Activated CD8-positive, alpha-beta memory T cell treated with anti-CD3 and anti-CD28 coated beads, Interleukin-2, amount 50 U/mL, for 48 hours (primary cell): ENCODE measurements around the gene MAU2.

ENCODE experiments used
- DNase-seq: peaks from one replicate; pipeline ENCODE4 v3.0.0-alpha.2; 2020

The MAU2 gene

GRCh38 chr19:19320361-19321140, at the start of gene MAU2, which contains the start of gene SUGP1:
Gene MAU2 (plus strand): TSS chr19:19320829. CDS start chr19:19320860, 31 bp downstream.
Gene SUGP1 (minus strand): TSS chr19:19320509. CDS start chr19:19320496, 13 bp downstream.
- DNase-seq: peak; percentile 93

GRCh38 chr19:19271828-19272599, 48.6 kb upstream of the MAU2 start:
- DNase-seq: no peak

GRCh38 chr19:19274146-19274545, 46.5 kb upstream of the MAU2 start:
- no peak for DNase-seq

- DNase-seq: no peak
Observed at GRCh38 chr19:19274716-19275565, 45.7 kb upstream of the MAU2 start.

GRCh38 chr19:19276386-19276785, 44.2 kb upstream of the MAU2 start:
- DNase-seq: no peak

DNA sequence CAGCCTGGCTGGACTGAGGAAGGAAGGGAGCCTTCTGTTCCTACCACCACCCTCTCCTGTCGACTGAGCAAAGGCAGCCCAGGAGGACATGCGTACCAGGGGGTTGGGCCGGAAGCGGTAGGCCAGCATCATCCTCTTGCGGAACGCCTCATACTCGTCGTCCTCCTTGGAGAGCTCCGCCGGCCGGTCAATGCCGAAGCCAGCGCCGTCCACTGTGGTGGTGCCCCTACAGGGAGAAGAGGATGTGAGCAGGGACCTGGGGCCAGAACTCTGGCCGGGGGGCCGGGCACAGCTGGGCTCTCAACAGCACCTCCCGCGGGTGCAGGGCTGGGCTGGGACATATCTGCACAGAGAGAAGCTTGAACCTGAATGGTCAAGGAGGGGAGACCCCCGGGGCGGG, 43.8 kb upstream of the MAU2 start:
- no peak for DNase-seq

DNA sequence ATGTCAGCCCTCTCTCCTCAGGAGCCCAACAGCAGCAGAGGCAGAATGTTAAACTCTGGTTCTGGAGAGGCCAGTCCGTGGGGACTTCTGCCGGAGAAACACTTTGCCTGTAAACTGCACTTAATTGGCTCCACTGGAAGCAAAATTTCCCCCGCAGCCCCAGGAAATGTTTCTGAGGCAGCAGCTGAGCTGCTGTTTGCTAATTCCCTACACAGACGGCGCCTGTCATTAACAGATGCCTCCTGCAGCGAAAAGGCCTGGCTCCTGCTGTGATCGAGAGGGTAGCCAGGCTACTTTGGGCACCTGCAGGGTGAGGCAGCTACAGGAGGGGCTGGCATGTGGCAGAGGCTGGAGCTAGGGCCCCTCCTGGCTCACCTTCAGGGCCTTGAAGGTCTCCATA, 42.3 kb upstream of the MAU2 start:
- DNase-seq: no peak

- no peak for DNase-seq
Observed at GRCh38 chr19:19279062-19279612, 41.5 kb upstream of the MAU2 start.

GRCh38 chr19:19279853-19280252, 40.8 kb upstream of the MAU2 start:
- no peak for DNase-seq

DNA sequence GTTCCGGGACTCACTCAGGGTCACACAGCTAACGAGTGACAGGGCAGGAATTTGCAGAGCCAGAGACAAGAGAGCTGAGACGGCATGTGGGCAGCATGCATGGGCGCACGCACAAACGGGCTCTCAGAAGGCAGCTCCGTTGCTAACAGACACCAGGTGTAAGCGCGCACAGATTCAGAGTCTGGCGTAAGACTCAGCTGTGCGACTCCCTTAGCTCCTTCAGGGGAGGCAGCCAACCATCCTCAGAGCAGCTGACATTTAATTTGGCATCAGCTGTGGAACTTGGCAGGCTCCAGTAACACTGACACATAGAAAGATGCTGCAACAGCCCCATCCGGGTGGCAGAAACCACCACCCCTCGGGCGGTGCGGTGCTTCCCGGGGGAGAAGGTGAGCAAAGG, 40.1 kb upstream of the MAU2 start:
- DNase-seq: no peak

DNA sequence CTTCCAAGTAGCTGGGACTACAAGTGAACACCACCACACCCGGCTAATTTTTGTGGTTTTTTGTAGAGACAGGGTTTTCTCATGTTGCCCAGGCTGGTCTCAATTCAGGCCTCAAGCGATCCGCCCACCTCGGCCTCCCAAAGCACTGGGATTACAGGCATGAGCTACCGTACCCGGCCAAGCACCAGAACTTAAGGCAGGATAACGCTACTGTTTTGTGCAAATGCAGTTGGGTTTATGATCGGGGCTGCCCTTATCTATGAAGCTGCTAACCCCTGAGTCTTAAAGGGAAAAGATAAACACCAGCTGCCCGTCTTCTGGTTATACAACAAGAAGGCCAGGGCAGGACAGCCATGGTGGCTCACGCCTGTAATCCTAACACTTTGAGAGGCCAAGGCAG, 34.9 kb upstream of the MAU2 start:
- DNase-seq: no peak

DNA sequence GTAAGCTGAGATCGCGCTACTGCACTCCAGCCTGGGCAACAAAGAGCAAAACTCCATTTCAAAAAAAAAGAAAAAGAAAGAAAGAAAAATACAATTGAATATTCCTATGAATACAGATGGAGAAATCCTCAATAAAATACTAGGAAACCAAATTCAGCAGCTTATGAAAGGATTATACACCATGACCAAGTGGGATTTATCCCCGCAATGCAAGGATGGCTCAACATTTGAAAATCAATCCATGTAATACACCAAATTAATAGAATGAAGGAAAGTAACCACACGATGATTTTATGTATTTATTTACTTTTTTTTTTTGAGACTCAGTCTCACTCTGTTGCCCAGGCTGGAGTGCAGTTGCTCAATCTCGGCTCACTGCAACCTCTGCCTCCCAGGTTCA, 28.0 kb upstream of the MAU2 start:
- no peak for DNase-seq

GRCh38 chr19:19294914-19295313, 25.7 kb upstream of the MAU2 start:
- no peak for DNase-seq

- DNase-seq: no peak
Observed at GRCh38 chr19:19296953-19297689, 23.5 kb upstream of the MAU2 start.

DNA sequence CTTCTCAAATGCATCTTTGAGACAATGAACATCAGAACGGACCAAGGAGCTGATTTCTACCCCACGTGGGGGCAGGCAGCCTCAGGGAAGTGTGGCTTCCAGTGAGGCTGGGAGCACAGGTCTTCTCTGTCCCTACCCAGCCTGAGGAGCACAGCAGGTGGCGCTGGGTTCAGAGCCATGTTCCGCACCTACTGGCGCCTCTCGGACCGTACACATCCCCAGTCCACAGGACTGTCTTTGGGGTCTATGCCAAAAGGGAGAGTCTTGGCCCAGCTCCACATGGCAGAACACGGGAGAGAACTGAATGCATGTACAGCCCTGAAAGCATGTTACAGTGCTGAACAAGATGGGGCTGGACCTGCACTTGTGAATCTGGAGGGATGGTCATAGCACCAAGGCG, 22.9 kb upstream of the MAU2 start:
- no peak for DNase-seq

DNA sequence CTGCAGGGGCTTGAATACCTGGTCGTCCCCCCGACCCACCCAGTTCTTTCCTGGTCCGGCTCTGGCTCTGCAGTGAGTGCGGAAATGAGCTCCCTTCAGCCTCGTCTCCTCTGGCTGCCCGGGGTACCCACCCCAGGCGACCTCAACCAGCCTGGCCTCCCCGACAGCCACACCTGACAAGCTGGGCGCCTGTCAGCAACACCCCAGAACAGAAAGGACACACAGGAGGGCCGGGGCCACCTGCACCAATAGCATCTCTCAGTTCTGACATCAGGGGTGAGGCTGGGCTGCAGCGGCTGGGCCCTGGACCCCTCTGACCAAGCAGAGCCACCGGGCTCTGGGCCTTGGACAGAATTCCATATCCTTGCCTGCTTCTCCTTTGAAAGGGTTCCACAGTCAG, 20.0 kb upstream of the MAU2 start:
- DNase-seq: no peak

- DNase-seq: no peak
Observed at GRCh38 chr19:19303411-19303810, 17.2 kb upstream of the MAU2 start.

DNA sequence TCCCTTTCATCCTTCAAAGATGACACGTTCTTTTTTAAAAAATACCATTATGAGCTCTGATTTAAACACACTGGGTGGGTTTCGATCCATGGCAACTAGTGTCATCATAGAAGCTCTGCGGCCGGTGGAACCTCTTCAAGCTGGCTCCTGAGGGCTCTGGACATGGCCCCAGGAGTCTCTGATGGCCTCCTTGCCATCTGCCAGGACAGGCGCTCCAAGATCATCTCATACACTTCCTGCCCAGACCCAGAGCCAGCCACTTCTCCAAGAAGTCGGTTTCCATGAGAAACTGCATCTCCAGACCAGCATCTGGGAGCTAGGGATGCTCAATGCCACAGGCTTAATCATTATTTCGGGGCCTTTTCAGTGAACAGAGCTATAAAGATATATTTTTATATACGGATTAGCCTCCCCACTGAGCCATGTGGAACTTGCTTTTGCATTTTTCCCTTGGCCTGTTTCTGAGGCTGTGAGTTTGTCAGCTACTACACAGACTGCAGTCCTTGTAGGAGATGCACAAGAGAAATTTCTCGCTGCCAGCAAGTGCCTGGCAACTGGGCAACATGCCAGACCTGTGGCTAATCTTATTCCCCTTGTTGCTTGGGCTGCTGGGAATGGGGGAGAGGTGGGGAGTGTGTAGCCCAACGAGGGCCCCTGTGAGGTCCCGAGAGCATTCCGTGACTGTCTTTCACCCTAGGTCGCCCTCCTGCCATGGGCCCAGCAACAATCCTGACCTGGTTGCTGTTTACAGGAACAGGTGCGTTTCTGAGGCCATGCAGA, 16.3 kb upstream of the MAU2 start:
- no peak for DNase-seq

GRCh38 chr19:19305066-19305465, 15.6 kb upstream of the MAU2 start:
- DNase-seq: no peak

GRCh38 chr19:19305696-19306095, 14.9 kb upstream of the MAU2 start:
- no peak for DNase-seq

DNA sequence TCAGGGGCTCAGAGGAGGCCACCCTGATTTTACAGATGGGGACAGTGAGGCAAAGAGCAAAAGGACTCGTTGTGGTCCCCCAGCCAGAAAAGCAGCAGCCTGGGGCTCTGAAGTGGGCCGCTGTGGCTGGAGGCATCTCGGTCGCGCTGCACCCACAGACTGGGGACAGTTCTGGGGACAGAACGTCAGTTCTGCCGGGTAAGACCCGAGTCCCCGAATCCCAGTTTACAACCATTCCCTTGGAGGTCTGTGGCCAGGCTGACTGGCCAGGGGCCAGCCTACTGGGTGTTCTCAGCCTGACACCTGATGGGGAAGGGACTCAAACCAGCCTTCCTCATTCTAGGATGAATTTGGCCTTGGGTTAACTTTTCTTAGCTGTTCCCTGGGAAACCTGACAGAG, 14.4 kb upstream of the MAU2 start:
- no peak for DNase-seq
